DOHH2 (cell line): ENCODE results near the gene RRP12.

Experiments used
- CTCF ChIP-seq: fragments of 200-600 bp; sonication (generic); IDR thresholded peaks from one replicate; pipeline ENCODE4 v1.5.1; 2014; ENCODE audit warnings: antibody characterized with exemption, mild to moderate bottlenecking, low read depth, low read length; ENCODE audit not compliant: poor library complexity, severe bottlenecking
- EZH2phosphoT487 ChIP-seq: fragments of 200-600 bp; sonication (generic); IDR thresholded peaks from 2 replicates; pipeline ENCODE4 v1.6.1; 2017; ENCODE audit warnings: borderline replicate concordance, mild to moderate bottlenecking, antibody characterized with exemption, low read length, moderate library complexity, mixed read lengths

GRCh38 chr10:97356918-97357317 lies 44.2 kb downstream of the RRP12 start:
- no peak for TF ChIP-seq CTCF
- TF ChIP-seq EZH2phosphoT487 = no peak
